K562 (cell line): ENCODE data around the gene PRMT7. TPM values are rescaled to one million over a fixed set of nuclear protein-coding genes. Genes with fewer than 3 reads are reported as not detected.

Experiments
- CXXC5 ChIP-seq: fragments of 250-450 bp; sonication (Bioruptor Pico); IDR thresholded peaks from 2 replicates; pipeline ENCODE4 v1.8.0; 2022; ENCODE audit warnings: inconsistent platforms, mild to moderate bottlenecking, moderate library complexity
- E2F5 ChIP-seq: sonication (generic); formaldehyde crosslinking; IDR thresholded peaks from 2 replicates; pipeline ENCODE4 v1.8.0; 2022; ENCODE audit warnings: mild to moderate bottlenecking, missing genetic modification reagents
- HBP1 ChIP-seq: fragments of 450-650 bp; formaldehyde crosslinking; IDR thresholded peaks from 2 replicates; pipeline ENCODE4 v1.4.0; 2022; ENCODE audit warnings: missing genetic modification characterization
- HIVEP1 ChIP-seq: fragments of 250-450 bp; sonication (Bioruptor Pico); IDR thresholded peaks from 2 replicates; pipeline ENCODE4 v1.4.0; 2020; ENCODE audit warnings: mild to moderate bottlenecking
- HNRNPH1 ChIP-seq: fragments of 200-400 bp; formaldehyde crosslinking; optimal IDR thresholded peaks from 2 replicates; pipeline ENCODE3; 2017; ENCODE audit warnings: low read depth, mild to moderate bottlenecking, low read length, moderate library complexity
- JUND ChIP-seq, 2 experiments: IDR thresholded peaks; 2 replicates in 1 of 2; 3 replicates in 1 of 2; pipeline ENCODE4 v1.6.1; 2011; ENCODE audit warnings: borderline replicate concordance in 2 of 2, low read depth in 2 of 2, low read length in 2 of 2, improper control_type of control experiment in 1 of 2, missing biosample characterization in 1 of 2, missing genetic modification characterization in 1 of 2, missing genetic modification reagents in 1 of 2
- RHOXF2B ChIP-seq: fragments of 250-450 bp; sonication (Bioruptor Pico); conservative IDR thresholded peaks from 2 replicates; pipeline ENCODE4 v1.5.1; 2021
- SETDB1 ChIP-seq: IDR thresholded peaks from one replicate; pipeline ENCODE4 v1.6.1; 2012; ENCODE audit warnings: low read length, control low read depth, inconsistent platforms
- SMARCC2 ChIP-seq: fragments of 450-650 bp; IDR thresholded peaks from 2 replicates; pipeline ENCODE4 v1.6.1; 2017; ENCODE audit warnings: antibody characterized with exemption, moderate library complexity, mild to moderate bottlenecking, low read depth
- SNIP1 ChIP-seq: fragments of 450-650 bp; IDR thresholded peaks from 2 replicates; pipeline ENCODE4 v1.7.1; 2017; ENCODE audit warnings: low read depth, mild to moderate bottlenecking
- TAF15 ChIP-seq: fragments of 200-400 bp; formaldehyde crosslinking; IDR thresholded peaks from 2 replicates; pipeline ENCODE4 v1.6.1; 2017; ENCODE audit warnings: mild to moderate bottlenecking, low read depth, low read length, moderate library complexity
- TCF15 ChIP-seq: fragments of 250-450 bp; sonication (Bioruptor Pico); IDR thresholded peaks from 2 replicates; pipeline ENCODE4 v1.8.0; 2022; ENCODE audit warnings: moderate library complexity, mild to moderate bottlenecking, inconsistent platforms
- TGIF2 ChIP-seq: sonication (generic); formaldehyde crosslinking; IDR thresholded peaks from 2 replicates; pipeline ENCODE4 v1.8.1; 2022; ENCODE audit warnings: mild to moderate bottlenecking, missing genetic modification reagents, moderate library complexity
- U2AF2 ChIP-seq: fragments of 200-400 bp; formaldehyde crosslinking; optimal IDR thresholded peaks from 2 replicates; pipeline ENCODE3; 2017; ENCODE audit warnings: low read depth, mild to moderate bottlenecking, low read length
- ZFP36 ChIP-seq: fragments of 150-350 bp; IDR thresholded peaks from 2 replicates; pipeline ENCODE4 v1.6.1; 2018; ENCODE audit warnings: low read length, low read depth; ENCODE audit not compliant: partially characterized antibody
- ZNF23 ChIP-seq: fragments of 250-450 bp; sonication (Bioruptor Pico); IDR thresholded peaks from 2 replicates; pipeline ENCODE4 v1.4.0; 2020; ENCODE audit warnings: mild to moderate bottlenecking
- ZNF239 ChIP-seq: fragments of 250-450 bp; sonication (Bioruptor Pico); IDR thresholded peaks from 2 replicates; pipeline ENCODE4 v1.4.0; 2020; ENCODE audit warnings: mild to moderate bottlenecking
- ZNF316 ChIP-seq: fragments of 450-650 bp; IDR thresholded peaks from 2 replicates; pipeline ENCODE4 v1.6.1; 2016
- ZSCAN32 ChIP-seq: fragments of 450-650 bp; formaldehyde crosslinking; IDR thresholded peaks from 2 replicates; pipeline ENCODE4 v1.4.0; 2020; ENCODE audit warnings: mild to moderate bottlenecking, moderate library complexity
- polyA plus RNA-seq, 8 experiments: library from polyadenylated mRNA; depleted of rRNA in 4 of 8; stranded (reverse) in 5 of 8; unstranded in 3 of 8; fragments of >200 nt; fragmentation: Nextera tagmentation in 2 of 8; fragmentation: Illumina TruSeq in 1 of 8; extraction: Ambion mirVana in 2 of 8; extraction: Trizol in 1 of 8; gene quantifications; 2 replicates each; pipeline versions ENCODE4 v1.2.1 to v1.2.3, GENCODE V29; 2011 to 2014; ENCODE audit warnings: inconsistent platforms in 1 of 8, missing spikeins in 1 of 8
- total RNA-seq, 7 experiments: library from RNA; depleted of rRNA in 6 of 7; stranded (reverse); fragments of >200 nt in 6 of 7; fragmentation: Illumina TruSeq in 2 of 7; extraction: Trizol in 2 of 7; gene quantifications; 2 replicates each; pipeline versions ENCODE4 v1.2.1 to v1.2.3, GENCODE V29; 2011 to 2021; ENCODE audit warnings: low replicate concordance in 1 of 7
- TF ChIP-seq, protein P1 (sequence below): fragments of 250-450 bp; sonication (Bioruptor Pico); IDR thresholded peaks from 2 replicates; pipeline ENCODE4 v1.5.0; 2020; ENCODE audit warnings: mild to moderate bottlenecking
- TF ChIP-seq, protein P2 (sequence below): fragments of 450-650 bp; IDR thresholded peaks from 2 replicates; pipeline ENCODE4 v1.6.1; 2016
- TF ChIP-seq, protein P3 (sequence below): sonication (generic); formaldehyde crosslinking; IDR thresholded peaks from 2 replicates; pipeline ENCODE4 v1.8.0; 2022; ENCODE audit warnings: missing genetic modification reagents, mild to moderate bottlenecking, moderate library complexity, borderline replicate concordance

Gene PRMT7
- total and polyA plus RNA-seq, 9 of the 15 experiments (the other 6 are each of a cell fraction or from before 2014, with no cell fraction given): 6.4 to 88.8 (median 73.1) TPM

DNA sequence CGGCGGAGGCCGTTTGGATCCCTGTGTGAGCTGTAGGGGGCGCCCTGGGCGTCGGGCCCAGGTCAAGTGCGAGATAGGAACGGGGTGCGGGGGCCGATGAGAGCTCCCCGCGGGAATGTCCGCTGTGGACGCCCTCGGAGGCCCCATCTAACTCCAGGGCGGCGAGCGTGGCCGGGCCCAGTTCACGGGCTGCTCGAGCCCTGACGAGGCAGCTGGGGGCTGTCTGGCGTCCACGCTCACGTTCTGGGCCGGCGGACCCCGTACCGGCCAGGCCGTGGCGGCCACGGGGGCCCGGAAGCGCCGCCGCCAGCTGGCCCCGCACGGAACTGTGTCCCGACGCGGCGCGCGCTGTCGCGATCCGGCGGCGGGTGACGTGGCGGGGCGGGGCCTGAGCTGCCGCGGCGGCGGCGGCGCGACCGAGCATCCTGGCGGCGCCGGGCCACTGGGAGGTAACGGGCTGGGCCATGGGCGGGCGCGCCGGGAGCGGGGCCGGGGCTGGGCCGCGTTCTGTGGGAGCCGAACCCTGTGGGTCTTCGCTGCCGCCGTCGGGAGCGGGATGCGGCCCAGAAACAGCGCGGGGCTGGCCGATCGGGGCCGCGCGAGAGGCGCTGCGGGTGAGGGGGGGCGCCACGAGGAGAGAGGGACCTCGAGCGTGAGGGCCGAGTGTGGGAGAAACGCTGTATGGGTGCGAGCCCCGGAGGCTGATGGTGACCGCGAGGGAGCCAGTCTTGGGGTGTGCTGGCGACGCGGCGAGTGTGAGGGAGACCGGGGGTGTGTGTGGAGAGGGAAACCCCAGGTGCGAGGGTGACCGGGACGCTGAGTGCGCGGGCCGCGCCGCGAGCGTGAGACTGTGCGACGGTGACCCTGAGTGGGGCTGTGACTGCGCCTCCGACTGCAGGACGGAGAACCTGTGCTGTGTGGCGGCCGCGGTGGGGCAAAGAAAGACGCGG lies 46.4 kb upstream of the PRMT7 start, which contains the start of gene SLC7A6 (continued):
- TF ChIP-seq, protein P1, sequence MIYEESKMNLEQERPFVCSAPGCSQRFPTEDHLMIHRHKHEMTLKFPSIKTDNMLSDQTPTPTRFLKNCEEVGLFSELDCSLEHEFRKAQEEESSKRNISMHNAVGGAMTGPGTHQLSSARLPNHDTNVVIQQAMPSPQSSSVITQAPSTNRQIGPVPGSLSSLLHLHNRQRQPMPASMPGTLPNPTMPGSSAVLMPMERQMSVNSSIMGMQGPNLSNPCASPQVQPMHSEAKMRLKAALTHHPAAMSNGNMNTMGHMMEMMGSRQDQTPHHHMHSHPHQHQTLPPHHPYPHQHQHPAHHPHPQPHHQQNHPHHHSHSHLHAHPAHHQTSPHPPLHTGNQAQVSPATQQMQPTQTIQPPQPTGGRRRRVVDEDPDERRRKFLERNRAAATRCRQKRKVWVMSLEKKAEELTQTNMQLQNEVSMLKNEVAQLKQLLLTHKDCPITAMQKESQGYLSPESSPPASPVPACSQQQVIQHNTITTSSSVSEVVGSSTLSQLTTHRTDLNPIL (CRISPR knock-in tag): no peak
- TF ChIP-seq SETDB1: no peak
- TF ChIP-seq ZNF23: no peak
- TF ChIP-seq HIVEP1 (CRISPR knock-in tag): no peak
- TF ChIP-seq TGIF2: 0 out of 2 replicates have a peak, but pooled peaks have one; percentile 17
- TF ChIP-seq E2F5 (CRISPR knock-in tag): 0 out of 2 replicates have a peak, but pooled peaks have one; percentile 44
- no peak for TF ChIP-seq RHOXF2B (CRISPR knock-in tag)
- no peak for TF ChIP-seq SMARCC2
- no peak for TF ChIP-seq SNIP1
- TF ChIP-seq, protein P2, sequence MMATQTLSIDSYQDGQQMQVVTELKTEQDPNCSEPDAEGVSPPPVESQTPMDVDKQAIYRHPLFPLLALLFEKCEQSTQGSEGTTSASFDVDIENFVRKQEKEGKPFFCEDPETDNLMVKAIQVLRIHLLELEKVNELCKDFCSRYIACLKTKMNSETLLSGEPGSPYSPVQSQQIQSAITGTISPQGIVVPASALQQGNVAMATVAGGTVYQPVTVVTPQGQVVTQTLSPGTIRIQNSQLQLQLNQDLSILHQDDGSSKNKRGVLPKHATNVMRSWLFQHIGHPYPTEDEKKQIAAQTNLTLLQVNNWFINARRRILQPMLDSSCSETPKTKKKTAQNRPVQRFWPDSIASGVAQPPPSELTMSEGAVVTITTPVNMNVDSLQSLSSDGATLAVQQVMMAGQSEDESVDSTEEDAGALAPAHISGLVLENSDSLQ: no peak
- TF ChIP-seq ZNF239 (CRISPR knock-in tag): no peak
- no peak for TF ChIP-seq TAF15
- TF ChIP-seq, protein P3, sequence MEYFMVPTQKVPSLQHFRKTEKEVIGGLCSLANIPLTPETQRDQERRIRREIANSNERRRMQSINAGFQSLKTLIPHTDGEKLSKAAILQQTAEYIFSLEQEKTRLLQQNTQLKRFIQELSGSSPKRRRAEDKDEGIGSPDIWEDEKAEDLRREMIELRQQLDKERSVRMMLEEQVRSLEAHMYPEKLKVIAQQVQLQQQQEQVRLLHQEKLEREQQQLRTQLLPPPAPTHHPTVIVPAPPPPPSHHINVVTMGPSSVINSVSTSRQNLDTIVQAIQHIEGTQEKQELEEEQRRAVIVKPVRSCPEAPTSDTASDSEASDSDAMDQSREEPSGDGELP (CRISPR knock-in tag): peak; percentile 72
- TF ChIP-seq JUND (IDR thresholded peaks at IDR 0.05; ENCODE audit: borderline replicate concordance, low read depth, low read length): peak; percentile 21; the same call in 1 of the 2 replicates
- TF ChIP-seq JUND (tag; IDR thresholded peaks at IDR 0.05; ENCODE audit: borderline replicate concordance, low read depth, low read length): peak; percentile 21; the same call in 1 of the 3 replicates
- no peak for TF ChIP-seq TCF15 (CRISPR knock-in tag)
- TF ChIP-seq HNRNPH1: no peak
- no peak for TF ChIP-seq U2AF2
- TF ChIP-seq ZNF316: no peak
- TF ChIP-seq HBP1 (CRISPR knock-in tag): no peak
- TF ChIP-seq CXXC5 (CRISPR knock-in tag): peak; percentile 97
- no peak for TF ChIP-seq ZFP36
- TF ChIP-seq ZSCAN32 (CRISPR knock-in tag): no peak
